Astrocyte (in vitro differentiated cells and primary cell): ENCODE data around the gene YIF1A.

Source experiments
- EZH2 ChIP-seq: IDR thresholded peaks from 2 replicates; pipeline ENCODE4 v1.6.1; 2012; ENCODE audit warnings: mild to moderate bottlenecking, low read length, inconsistent platforms; ENCODE audit not compliant: insufficient read depth
- TF ChIP-seq, protein P1 (sequence below): IDR thresholded peaks from 2 replicates; pipeline ENCODE4 v1.5.1; 2011; ENCODE audit warnings: low read depth, mild to moderate bottlenecking, inconsistent platforms, low read length, moderate library complexity; ENCODE audit not compliant: insufficient read depth

DNA sequence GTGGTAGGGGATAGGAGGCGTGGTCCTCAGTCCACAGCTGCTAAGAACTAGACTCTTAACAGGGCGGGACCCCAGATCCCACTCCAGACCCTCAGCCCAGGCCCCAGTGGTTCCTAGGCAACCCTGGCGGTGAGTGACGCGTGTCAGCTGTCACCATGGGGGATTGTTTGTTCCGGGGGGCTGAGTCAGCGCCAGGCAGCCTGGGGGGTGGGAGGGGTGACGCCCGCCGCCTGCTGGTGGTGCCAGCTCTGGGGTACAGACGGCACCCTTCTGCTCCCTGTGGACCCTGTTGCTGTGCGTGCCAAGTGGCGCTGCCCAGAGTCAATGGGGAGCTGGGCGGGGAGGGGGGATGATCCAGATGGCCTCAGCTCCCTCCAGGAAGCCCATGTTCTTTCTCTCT, 8.5 kb downstream of the YIF1A start:
- TF ChIP-seq, protein P1, sequence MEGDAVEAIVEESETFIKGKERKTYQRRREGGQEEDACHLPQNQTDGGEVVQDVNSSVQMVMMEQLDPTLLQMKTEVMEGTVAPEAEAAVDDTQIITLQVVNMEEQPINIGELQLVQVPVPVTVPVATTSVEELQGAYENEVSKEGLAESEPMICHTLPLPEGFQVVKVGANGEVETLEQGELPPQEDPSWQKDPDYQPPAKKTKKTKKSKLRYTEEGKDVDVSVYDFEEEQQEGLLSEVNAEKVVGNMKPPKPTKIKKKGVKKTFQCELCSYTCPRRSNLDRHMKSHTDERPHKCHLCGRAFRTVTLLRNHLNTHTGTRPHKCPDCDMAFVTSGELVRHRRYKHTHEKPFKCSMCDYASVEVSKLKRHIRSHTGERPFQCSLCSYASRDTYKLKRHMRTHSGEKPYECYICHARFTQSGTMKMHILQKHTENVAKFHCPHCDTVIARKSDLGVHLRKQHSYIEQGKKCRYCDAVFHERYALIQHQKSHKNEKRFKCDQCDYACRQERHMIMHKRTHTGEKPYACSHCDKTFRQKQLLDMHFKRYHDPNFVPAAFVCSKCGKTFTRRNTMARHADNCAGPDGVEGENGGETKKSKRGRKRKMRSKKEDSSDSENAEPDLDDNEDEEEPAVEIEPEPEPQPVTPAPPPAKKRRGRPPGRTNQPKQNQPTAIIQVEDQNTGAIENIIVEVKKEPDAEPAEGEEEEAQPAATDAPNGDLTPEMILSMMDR = no peak
- no peak for TF ChIP-seq EZH2
